Endothelial cell of umbilical vein (primary cell): ENCODE data around the gene SELENBP1. TPM values are rescaled to one million over a fixed set of nuclear protein-coding genes. Genes with fewer than 3 reads are reported as not detected.
"Not testable (repeated sequence)": the region's sequence is repeated elsewhere in the genome, so short reads cannot be mapped to it uniquely, and the experiment has no call there.

Experiments
- BruUV-seq: library from RNA; stranded (reverse); fragments of 400-500 nt; replicated peaks from 2 replicates; lab custom pipeline; 2021; lab: Mats Ljungman, UMichigan
- CTCF ChIA-PET: fragments of 300-600, 350-600 bp; sonication (Branson Sonifier 250); formaldehyde crosslinking; loops from one replicate; lab custom pipeline; 2021; ENCODE audit warnings: antibody characterized with exemption, inconsistent platforms; lab: Charles Lee
- POLR2A ChIA-PET: fragments of 300-600, 350-600 bp; sonication (Branson Sonifier 250); formaldehyde crosslinking; loops from one replicate; lab custom pipeline; 2021; ENCODE audit warnings: antibody characterized with exemption, inconsistent platforms; lab: Charles Lee
- DNase-seq: peaks from one replicate; pipeline ENCODE4 v3.0.0-alpha.2; 2011; ENCODE audit warnings: low read depth, low spot score
- FAIRE-seq: peaks from 2 replicates; lab custom pipeline; 2011; peaks lifted over from hg19 to GRCh38; lab: Jason Lieb, UNC
- H2AFZ ChIP-seq: 2 replicates; pipeline ENCODE4 v1.6.0; 2012; ENCODE audit warnings: low read depth, low read length, control low read depth, inconsistent platforms
- H3K27ac ChIP-seq: 2 replicates; pipeline ENCODE4 v1.5.1; 2011; ENCODE audit warnings: low read depth, mild to moderate bottlenecking, control low read depth, low read length, moderate library complexity; ENCODE audit not compliant: insufficient read depth
- H3K27me3 ChIP-seq, 2 experiments: 2 replicates each; pipeline versions ENCODE4 v1.6.0 to v1.6.1; 2011; ENCODE audit warnings: low read length in 2 of 2, mixed read lengths in 1 of 2; ENCODE audit not compliant: control insufficient read depth in 2 of 2, insufficient read depth in 2 of 2
- H3K36me3 ChIP-seq, 2 experiments: 2 replicates in 1 of 2; 3 replicates in 1 of 2; pipeline ENCODE4 v1.5.1; 2011; ENCODE audit warnings: low read length in 2 of 2, mild to moderate bottlenecking in 1 of 2, moderate library complexity in 1 of 2; ENCODE audit not compliant: control insufficient read depth in 2 of 2, insufficient read depth in 2 of 2; ENCODE audit errors: extremely low read depth in 1 of 2
- H3K4me1 ChIP-seq: 3 replicates; pipeline ENCODE4 v1.5.1; 2011; ENCODE audit warnings: mild to moderate bottlenecking, low read length; ENCODE audit not compliant: control insufficient read depth, insufficient read depth; ENCODE audit errors: extremely low read depth
- H3K4me2 ChIP-seq: 2 replicates; pipeline ENCODE4 v1.6.1; 2011; ENCODE audit warnings: low read length, control low read depth, mixed read lengths; ENCODE audit not compliant: insufficient read depth
- H3K4me3 ChIP-seq, 3 experiments: fragments of 200-600 bp in 1 of 3; sonication (generic), shearing (Covaris generic) in 1 of 3; replicated peaks in 1 of 3; 2 replicates each; pipeline ENCODE4 v1.5.1; 2011 to 2016; ENCODE audit warnings: control low read depth in 3 of 3, low read length in 3 of 3, mild to moderate bottlenecking in 2 of 3, inconsistent platforms in 1 of 3, low read depth in 1 of 3, moderate library complexity in 1 of 3; ENCODE audit not compliant: insufficient read depth in 1 of 3
- H3K79me2 ChIP-seq: 2 replicates; pipeline ENCODE4 v1.6.0; 2012; ENCODE audit warnings: low read length, inconsistent platforms; ENCODE audit not compliant: control insufficient read depth, insufficient read depth
- H3K9ac ChIP-seq: replicated peaks from 2 replicates; pipeline ENCODE3; 2011; ENCODE audit warnings: low read length, control low read depth; ENCODE audit not compliant: insufficient read depth; ENCODE audit errors: extremely low read depth
- H3K9me1 ChIP-seq: replicated peaks from 3 replicates; pipeline ENCODE4 v1.6.0; 2011; ENCODE audit warnings: mild to moderate bottlenecking, low read length; ENCODE audit not compliant: control insufficient read depth, insufficient read depth; ENCODE audit errors: extremely low read depth
- H3K9me3 ChIP-seq: replicated peaks from 2 replicates; pipeline ENCODE4 v1.5.1; 2012; ENCODE audit warnings: low read length, inconsistent platforms; ENCODE audit not compliant: control insufficient read depth, insufficient read depth
- H4K20me1 ChIP-seq: replicated peaks from 2 replicates; pipeline ENCODE3; 2011; ENCODE audit warnings: mild to moderate bottlenecking, low read length; ENCODE audit not compliant: control insufficient read depth, insufficient read depth; ENCODE audit errors: extremely low read depth
- CTCF ChIP-seq, 2 donors: IDR thresholded peaks; 1 replicate in 1 of 2; 2 replicates in 1 of 2; pipeline ENCODE4 v1.5.1; 2011; ENCODE audit warnings: low read length in 2 of 2, mild to moderate bottlenecking in 2 of 2, moderate library complexity in 2 of 2, control low read depth in 1 of 2, inconsistent platforms in 1 of 2, low read depth in 1 of 2; ENCODE audit not compliant: insufficient read depth in 1 of 2; ENCODE audit errors: extremely low read depth in 1 of 2
- EZH2 ChIP-seq: IDR thresholded peaks from 2 replicates; pipeline ENCODE4 v1.6.1; 2012; ENCODE audit warnings: borderline replicate concordance, low read depth, mild to moderate bottlenecking, moderate library complexity, low read length, inconsistent platforms; ENCODE audit not compliant: severe bottlenecking
- FOS ChIP-seq: IDR thresholded peaks from 2 replicates; pipeline ENCODE4 v1.6.1; 2011; ENCODE audit warnings: mild to moderate bottlenecking, low read length, moderate library complexity, borderline replicate concordance; ENCODE audit not compliant: insufficient read depth
- GATA2 ChIP-seq: IDR thresholded peaks from 2 replicates; pipeline ENCODE4 v1.7.0; 2011; ENCODE audit warnings: low read depth, mild to moderate bottlenecking, moderate library complexity, mixed read lengths, low read length; ENCODE audit not compliant: insufficient read length, insufficient read depth
- JUN ChIP-seq: IDR thresholded peaks from 2 replicates; pipeline ENCODE4 v1.6.1; 2011; ENCODE audit warnings: borderline replicate concordance, low read depth; ENCODE audit not compliant: insufficient read length, insufficient read depth
- MAX ChIP-seq: IDR thresholded peaks from 2 replicates; pipeline ENCODE4 v1.6.1; 2011; ENCODE audit not compliant: insufficient read depth, insufficient read length
- MYC ChIP-seq: IDR thresholded peaks from one replicate; pipeline ENCODE4 v1.6.1; 2011; ENCODE audit warnings: mild to moderate bottlenecking, low read depth, low read length
- POLR2A ChIP-seq: IDR thresholded peaks from 2 replicates; pipeline ENCODE4 v1.6.1; 2012; ENCODE audit warnings: low read depth, mild to moderate bottlenecking, control low read depth, low read length
- POLR2AphosphoS5 ChIP-seq: IDR thresholded peaks from 2 replicates; pipeline ENCODE4 v1.6.1; 2012; ENCODE audit warnings: low read depth, mild to moderate bottlenecking, control low read depth, low read length, moderate library complexity; ENCODE audit not compliant: insufficient read depth
- dilution Hi-C: fragments of 300-500 bp; cut with MboI; formaldehyde crosslinking; loops from one replicate; pipeline ENCODE4 v1.15.0; 2019; ENCODE audit warnings: low sequenced_read_pairs; ENCODE audit not compliant: extremely low pct_ligation_motif_present
- intact Hi-C: fragments of 100-400 bp; cut with micrococcal nuclease; formaldehyde crosslinking; loops from one replicate; pipeline ENCODE4 v1.10.0; 2022
- polyA plus RNA-seq, 4 experiments: library from polyadenylated mRNA; depleted of rRNA in 3 of 4; stranded (reverse) in 3 of 4; unstranded in 1 of 4; fragments of >200 nt; gene quantifications; 2 replicates each; pipeline versions ENCODE4 v1.2.1 to v1.2.3, GENCODE V29; 2011 to 2012; ENCODE audit warnings: missing spikeins in 1 of 4
- total RNA-seq: library from RNA; stranded (reverse); gene quantifications from 2 replicates; pipeline ENCODE4 v1.2.3, GENCODE V29; 2021

Gene SELENBP1
- total and polyA plus RNA-seq, 2 donors (not counting 3 experiments of a cell fraction or from before 2014, with no cell fraction given), result 18.0 to 40.6 TPM

- peaks cover 20% of the 10 kb centered on the region for H3K79me2 ChIP-seq
- H3K9ac ChIP-seq, result peak within 1 kb of the TSS; percentile 86
- H4K20me1 ChIP-seq, result no peaks in the 10 kb centered on the region
- ChIA-PET POLR2A (interaction anchor here (0.7 to 0.9 kb wide), 2 partner anchors 51 to 86 kb away, joined by 3 to 5 read pairs; no protein-coding TSS in a partner anchor), CTCF (interaction anchor here (0.8 to 3.7 kb wide), 8 partner anchors 8 to 118 kb away, joined by 3 to 21 read pairs (median 4); no protein-coding TSS in a partner anchor)
- peak within 1 kb of the TSS; percentile 22 for H2AFZ ChIP-seq
- H3K4me2 ChIP-seq, result peak within 1 kb of the TSS; percentile 38
- H3K9me3 ChIP-seq, result no peaks in the 10 kb centered on the region
- no peaks in the 10 kb centered on the region for H3K27me3 ChIP-seq
- TSS peak; percentile 76 for BruUV-seq
- intact Hi-C loops (loop anchor here (1.0 to 2.0 kb wide), 4 partner anchors 27 to 118 kb away; partner anchors contain the start of genes RFX5 and SELENBP1), dilution Hi-C loops (no loop called here)
- DNase-seq, result peak; percentile 95
- H3K36me3 ChIP-seq, result peaks cover 13 to 19% of the 10 kb centered on the region in 2 experiments
- H3K4me3 ChIP-seq, result peak within 1 kb of the TSS; percentile 52 to 66 (median 57)
- peak; percentile 98 for FAIRE-seq
- no peaks in the 10 kb centered on the region for H3K9me1 ChIP-seq
- TF ChIP-seq MAX, result no peak
- peak; percentile 86 for TF ChIP-seq POLR2A
- TF ChIP-seq CTCF (IDR thresholded peaks at IDR 0.05; ENCODE audit: extremely low read depth in 1 of 2, insufficient read depth in 1 of 2, low read depth in 1 of 2, low read length in 2 of 2), result peak in 1 of 2 donors; percentile 26
- no peak for TF ChIP-seq FOS
- TF ChIP-seq EZH2, result no peak
- peak; percentile 16 for TF ChIP-seq JUN
- peak; percentile 97 for TF ChIP-seq POLR2AphosphoS5
- TF ChIP-seq GATA2, result no peak
- no peak for TF ChIP-seq MYC
- peaks cover 6% of the 10 kb centered on the region for H3K4me1 ChIP-seq
- peak within 1 kb of the TSS; percentile 79 for H3K27ac ChIP-seq
These were observed 27.0 kb upstream of the SELENBP1 start, which contains the start of gene PSMB4 for GRCh38 chr1:151399324-151400171. TSS of gene PSMB4 (plus strand) at chr1:151399573. CDS start at chr1:151399588, 15 bp downstream.

GRCh38 chr1:151396265-151396664 is 23.8 kb upstream of the SELENBP1 start:
- H3K9me3 ChIP-seq, H3K4me1 ChIP-seq, POLR2A ChIA-PET, H2AFZ ChIP-seq, H3K4me2 ChIP-seq, H3K9me1 ChIP-seq, dilution Hi-C loops, H3K27me3 ChIP-seq, H3K27ac ChIP-seq, intact Hi-C loops, H3K9ac ChIP-seq, FAIRE-seq, H3K4me3 ChIP-seq, BruUV-seq, H3K36me3 ChIP-seq, DNase-seq, H4K20me1 ChIP-seq: not testable (repeated sequence)
- CTCF ChIA-PET, result interaction anchor here (1.2 to 1.7 kb wide), 3 partner anchors 11 to 26 kb away, joined by 3 to 9 read pairs (median 4); no protein-coding TSS in a partner anchor
- H3K79me2 ChIP-seq, result peaks cover 18% of the 10 kb centered on the region
